GM12875 (cell line): ENCODE results near the gene TBCD.
A peak's percentile ranks its signal among the peaks of the same experiment; 100 is the strongest.
"Not testable (repeated sequence)": the region's sequence is repeated elsewhere in the genome, so short reads cannot be mapped to it uniquely, and the experiment has no call there.

Experiments
- H3K4me3 ChIP-seq: one replicate; pipeline ENCODE4 v1.5.1; 2011; ENCODE audit warnings: low read depth, low read length, control low read depth
- TF ChIP-seq, protein P1 (sequence below): IDR thresholded peaks from 2 replicates; pipeline ENCODE4 v1.5.1; 2011; ENCODE audit warnings: low read depth, mild to moderate bottlenecking, control low read depth, inconsistent platforms, low read length, moderate library complexity, borderline replicate concordance; ENCODE audit not compliant: insufficient read depth

The TBCD gene

GRCh38 chr17:82960419-82961271 is 208.8 kb downstream of the TBCD start:
- no peak overlapping the region for H3K4me3 ChIP-seq
- TF ChIP-seq, protein P1, sequence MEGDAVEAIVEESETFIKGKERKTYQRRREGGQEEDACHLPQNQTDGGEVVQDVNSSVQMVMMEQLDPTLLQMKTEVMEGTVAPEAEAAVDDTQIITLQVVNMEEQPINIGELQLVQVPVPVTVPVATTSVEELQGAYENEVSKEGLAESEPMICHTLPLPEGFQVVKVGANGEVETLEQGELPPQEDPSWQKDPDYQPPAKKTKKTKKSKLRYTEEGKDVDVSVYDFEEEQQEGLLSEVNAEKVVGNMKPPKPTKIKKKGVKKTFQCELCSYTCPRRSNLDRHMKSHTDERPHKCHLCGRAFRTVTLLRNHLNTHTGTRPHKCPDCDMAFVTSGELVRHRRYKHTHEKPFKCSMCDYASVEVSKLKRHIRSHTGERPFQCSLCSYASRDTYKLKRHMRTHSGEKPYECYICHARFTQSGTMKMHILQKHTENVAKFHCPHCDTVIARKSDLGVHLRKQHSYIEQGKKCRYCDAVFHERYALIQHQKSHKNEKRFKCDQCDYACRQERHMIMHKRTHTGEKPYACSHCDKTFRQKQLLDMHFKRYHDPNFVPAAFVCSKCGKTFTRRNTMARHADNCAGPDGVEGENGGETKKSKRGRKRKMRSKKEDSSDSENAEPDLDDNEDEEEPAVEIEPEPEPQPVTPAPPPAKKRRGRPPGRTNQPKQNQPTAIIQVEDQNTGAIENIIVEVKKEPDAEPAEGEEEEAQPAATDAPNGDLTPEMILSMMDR = no peak

GRCh38 chr17:82961366-82962162 is 209.7 kb downstream of the TBCD start:
- TF ChIP-seq, protein P1 = no peak
- no peak overlapping the region for H3K4me3 ChIP-seq

DNA sequence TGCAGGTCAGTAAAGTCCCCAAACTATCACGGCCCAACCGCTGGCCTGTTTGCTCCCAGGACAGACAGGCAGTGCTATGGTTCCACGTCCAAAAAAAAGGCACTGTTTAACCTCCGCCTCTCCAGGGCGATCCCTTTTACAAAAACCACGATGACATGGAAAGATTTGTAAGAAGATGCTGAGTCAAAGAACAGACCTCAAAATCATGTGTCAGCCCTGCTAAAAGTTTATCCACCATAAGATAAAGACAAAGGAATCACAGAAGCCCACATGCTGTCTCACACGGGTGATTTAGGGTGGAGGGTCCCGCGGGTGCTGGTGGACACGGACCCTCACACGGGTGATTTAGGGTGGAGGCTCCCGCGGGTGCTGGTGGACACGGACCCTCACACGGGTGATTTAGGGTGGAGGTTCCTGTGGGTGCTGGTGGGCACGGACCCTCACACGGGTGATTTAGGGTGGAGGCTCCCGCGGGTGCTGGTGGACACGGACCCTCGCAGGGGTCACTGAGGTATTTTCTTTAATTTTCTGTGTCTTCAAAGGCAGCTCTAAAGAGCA is 210.4 kb downstream of the TBCD start:
- TF ChIP-seq, protein P1 = no peak

DNA sequence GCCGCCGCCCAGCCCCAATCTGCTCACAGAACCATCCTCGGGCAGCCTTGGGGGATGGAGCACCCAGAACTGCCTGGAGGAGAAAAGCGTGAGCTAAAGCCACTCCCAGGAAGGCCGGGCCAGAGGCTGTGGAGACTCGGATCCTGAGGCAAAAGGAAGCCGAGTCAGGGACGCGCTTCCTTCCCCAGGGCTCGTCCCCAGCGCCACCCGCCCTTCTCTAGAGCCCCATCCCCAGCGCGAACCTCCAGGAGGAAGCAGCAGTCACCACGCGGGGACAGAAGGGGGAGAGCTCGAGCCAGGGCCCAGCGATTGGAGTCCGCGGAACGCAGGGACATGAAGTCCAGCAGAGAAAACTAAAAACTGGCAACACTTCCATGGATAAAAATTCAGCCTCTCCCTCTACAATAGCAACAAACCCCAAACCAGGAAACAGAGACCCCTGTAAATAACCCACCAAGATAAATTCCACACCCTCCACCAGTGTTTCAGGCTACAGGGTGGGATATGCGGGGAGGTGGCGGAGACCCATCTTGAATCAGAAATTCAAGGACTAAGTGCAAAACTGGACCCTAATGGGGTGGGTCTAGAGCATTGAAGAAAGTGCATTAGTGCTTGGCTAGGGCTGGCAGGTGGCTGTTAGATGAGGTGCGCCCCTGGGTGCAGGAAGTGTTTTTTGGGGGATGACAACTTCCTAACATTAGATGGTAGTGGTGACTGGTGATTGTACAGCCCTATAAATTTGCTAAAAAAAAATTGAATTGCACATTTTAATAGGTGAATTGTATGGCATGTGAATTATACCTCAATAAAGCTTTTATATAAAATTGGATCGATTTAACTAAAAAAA is 211.5 kb downstream of the TBCD start:
- TF ChIP-seq, protein P1 = peak; percentile 73
- no peak overlapping the region for H3K4me3 ChIP-seq

More for the DNA sequence above, 210.4 kb downstream of the TBCD start:
- no peak overlapping the region for H3K4me3 ChIP-seq

- not testable (repeated sequence) for H3K4me3 ChIP-seq
These were observed 212.6 kb downstream of the TBCD start for GRCh38 chr17:82964451-82964850.

GRCh38 chr17:82964851-82965341 is 213.0 kb downstream of the TBCD start:
- H3K4me3 ChIP-seq = no peak overlapping the region
- TF ChIP-seq, protein P1 = no peak

DNA sequence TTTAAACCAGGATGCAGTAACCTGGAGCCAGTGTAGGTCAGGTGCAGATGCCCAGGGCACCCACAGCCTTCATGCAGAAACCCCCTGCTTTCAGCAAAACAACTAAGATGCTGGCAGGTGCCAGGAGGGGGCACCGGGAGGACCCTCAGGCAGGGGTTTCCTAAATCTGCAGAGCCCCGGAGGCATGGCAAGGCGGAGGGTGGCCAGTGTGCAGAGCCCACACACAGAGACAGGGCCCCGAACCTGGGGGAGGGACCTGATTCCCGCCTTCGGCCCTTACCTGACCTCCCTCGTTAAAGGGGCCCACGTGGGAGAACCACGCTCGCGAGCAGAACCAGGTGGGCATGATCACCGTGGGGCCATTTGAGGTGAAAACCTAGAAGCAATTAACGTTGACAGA is 213.5 kb downstream of the TBCD start:
- TF ChIP-seq, protein P1 = no peak
- H3K4me3 ChIP-seq = no peak overlapping the region
